NCI-H146 treated with DMSO at 0.1 percent for 48 hours (cell line): ENCODE results near the gene KIAA1217.
"Not testable (repeated sequence)": the region's sequence is repeated elsewhere in the genome, so short reads cannot be mapped to it uniquely, and the experiment has no call there.

Experiments used
- DNase-seq: peaks from one replicate; lab custom pipeline; 2025; ENCODE audit not compliant: unreplicated experiment; lab: John Stamatoyannopoulos, UW

The KIAA1217 gene

GRCh38 chr10:24333736-24334135 lies 124.8 kb downstream of the KIAA1217 start:
- no peak for DNase-seq

GRCh38 chr10:24334279-24334939 lies 125.5 kb downstream of the KIAA1217 start:
- no peak for DNase-seq

- not testable (repeated sequence) for DNase-seq
Observed at GRCh38 chr10:24337723-24338122, 128.8 kb downstream of the KIAA1217 start.

GRCh38 chr10:24339387-24339786 lies 130.4 kb downstream of the KIAA1217 start:
- DNase-seq = no peak

GRCh38 chr10:24340446-24340845 lies 131.5 kb downstream of the KIAA1217 start:
- no peak for DNase-seq

- DNase-seq = no peak
Observed at GRCh38 chr10:24340883-24341282, 131.9 kb downstream of the KIAA1217 start.

GRCh38 chr10:24341371-24341770 lies 132.4 kb downstream of the KIAA1217 start:
- no peak for DNase-seq

GRCh38 chr10:24341897-24342296 lies 133.0 kb downstream of the KIAA1217 start:
- DNase-seq = no peak

GRCh38 chr10:24343686-24344085 lies 134.7 kb downstream of the KIAA1217 start:
- DNase-seq = no peak

GRCh38 chr10:24344279-24344678 lies 135.3 kb downstream of the KIAA1217 start:
- DNase-seq = no peak

GRCh38 chr10:24344695-24345463 lies 135.9 kb downstream of the KIAA1217 start:
- no peak for DNase-seq

GRCh38 chr10:24346877-24347519 lies 138.1 kb downstream of the KIAA1217 start:
- DNase-seq = no peak

GRCh38 chr10:24349379-24350001 lies 140.6 kb downstream of the KIAA1217 start:
- no peak for DNase-seq

- DNase-seq = no peak
Observed at GRCh38 chr10:24350070-24350921, 141.4 kb downstream of the KIAA1217 start.

- not testable (repeated sequence) for DNase-seq
Observed at GRCh38 chr10:24350922-24351225, 141.9 kb downstream of the KIAA1217 start.

- DNase-seq = no peak
Observed at GRCh38 chr10:24351961-24352360, 143.0 kb downstream of the KIAA1217 start.

- DNase-seq = no peak
Observed at GRCh38 chr10:24352399-24352798, 143.5 kb downstream of the KIAA1217 start.

GRCh38 chr10:24353319-24353718 lies 144.4 kb downstream of the KIAA1217 start:
- no peak for DNase-seq

GRCh38 chr10:24355056-24355688 lies 146.2 kb downstream of the KIAA1217 start:
- DNase-seq = no peak

GRCh38 chr10:24357344-24358004 lies 148.5 kb downstream of the KIAA1217 start:
- DNase-seq = no peak
